HG03521 (cell line): ENCODE measurements around the gene PIP5KL1.
"Not testable (repeated sequence)": the region's sequence is repeated elsewhere in the genome, so short reads cannot be mapped to it uniquely, and the experiment has no call there.

Source experiments
- ATAC-seq: cut with Tn5 transposase; IDR thresholded peaks from one replicate; pipeline ENCODE4 v1.9.1; 2021; ENCODE audit warnings: mild to moderate bottlenecking, moderate library complexity; ENCODE audit not compliant: unreplicated experiment

Gene PIP5KL1

GRCh38 chr9:127896395-127897192, 34.0 kb downstream of the PIP5KL1 start:
- ATAC-seq = no peak

GRCh38 chr9:127895811-127896210, 34.8 kb downstream of the PIP5KL1 start:
- no peak for ATAC-seq

GRCh38 chr9:127893392-127893791, 37.2 kb downstream of the PIP5KL1 start:
- no peak for ATAC-seq

- no peak for ATAC-seq
Observed at GRCh38 chr9:127892831-127893230, 37.7 kb downstream of the PIP5KL1 start.

- no peak for ATAC-seq
Observed at GRCh38 chr9:127890053-127890452, 40.5 kb downstream of the PIP5KL1 start.

GRCh38 chr9:127887792-127888191, 42.8 kb downstream of the PIP5KL1 start:
- no peak for ATAC-seq

- ATAC-seq = no peak
Observed at GRCh38 chr9:127886401-127886972, 44.1 kb downstream of the PIP5KL1 start.

GRCh38 chr9:127885508-127886281, 44.9 kb downstream of the PIP5KL1 start:
- ATAC-seq = no peak

GRCh38 chr9:127884976-127885490, 45.5 kb downstream of the PIP5KL1 start:
- ATAC-seq = no peak

GRCh38 chr9:127884427-127884911, 46.1 kb downstream of the PIP5KL1 start:
- no peak for ATAC-seq

- ATAC-seq = no peak
Observed at GRCh38 chr9:127883959-127884358, 46.6 kb downstream of the PIP5KL1 start.

GRCh38 chr9:127881715-127882114, 48.9 kb downstream of the PIP5KL1 start:
- not testable (repeated sequence) for ATAC-seq

- no peak for ATAC-seq
Observed at GRCh38 chr9:127880143-127880542, 50.4 kb downstream of the PIP5KL1 start.

GRCh38 chr9:127878652-127879390, 51.8 kb downstream of the PIP5KL1 start:
- ATAC-seq = no peak

- no peak for ATAC-seq
Observed at GRCh38 chr9:127878001-127878651, 52.5 kb downstream of the PIP5KL1 start.

- ATAC-seq = no peak
Observed at GRCh38 chr9:127877566-127877998, 53.0 kb downstream of the PIP5KL1 start, which contains the start of gene AK1. Gene AK1, minus strand, starts transcription at chr9:127877675. Its CDS starts 3,058 bp downstream, at chr9:127874617.

- no peak for ATAC-seq
Observed at GRCh38 chr9:127876764-127877562, 53.6 kb downstream of the PIP5KL1 start.

- no peak for ATAC-seq
Observed at GRCh38 chr9:127876026-127876763, 54.4 kb downstream of the PIP5KL1 start.
